Measurements from ENCODE around the gene AGO1.
"Not testable (repeated sequence)": the region's sequence is repeated elsewhere in the genome, so short reads cannot be mapped to it uniquely, and the experiment has no call there.

Gene AGO1

DNA sequence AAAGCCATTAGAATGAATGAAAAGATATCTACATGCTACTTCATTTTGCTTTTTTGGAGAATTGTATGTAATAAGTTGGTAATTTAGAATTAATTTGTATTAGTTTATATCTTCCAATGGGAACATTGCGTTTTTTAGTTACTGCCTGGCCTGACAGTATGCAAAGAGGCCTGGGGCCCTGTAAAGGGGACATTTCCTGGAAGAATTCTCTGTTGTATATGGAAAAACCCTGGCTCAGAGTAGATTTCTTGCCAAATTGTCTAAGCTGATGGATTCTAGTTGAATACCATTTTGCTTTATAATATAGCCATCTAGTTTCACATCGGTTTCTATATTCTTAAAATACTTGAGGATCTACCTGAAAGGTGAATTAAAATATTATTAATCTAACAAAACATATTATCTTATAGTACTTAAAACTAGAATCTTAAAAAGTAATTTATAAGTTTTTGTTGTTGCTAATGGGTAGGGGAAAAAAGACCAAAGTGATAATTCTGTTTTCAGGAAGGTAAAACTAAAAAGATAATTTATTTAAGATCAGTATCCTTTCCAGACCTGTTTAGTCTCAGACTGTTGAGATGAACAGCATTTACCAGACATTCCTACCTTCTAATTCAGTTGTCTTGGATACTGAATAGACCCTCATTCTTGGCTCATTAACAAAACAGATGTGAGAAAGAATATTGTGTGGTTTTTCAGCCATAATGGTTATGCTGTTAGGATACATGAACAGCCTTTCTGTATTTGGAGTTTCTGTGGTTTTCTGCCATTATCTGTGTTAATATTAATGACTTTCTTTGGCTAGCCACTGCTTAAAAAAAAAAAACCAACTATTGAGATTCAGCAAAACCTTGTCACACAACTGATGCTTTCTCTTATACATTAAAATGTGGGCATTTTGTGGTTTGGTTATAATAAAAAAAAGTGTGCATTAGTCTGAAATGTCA is 52.7 kb downstream of the AGO1 start:
- H3K4me3 ChIP-seq (ENCODE audit: low read depth, low read length) = no peak overlapping the region

DNA sequence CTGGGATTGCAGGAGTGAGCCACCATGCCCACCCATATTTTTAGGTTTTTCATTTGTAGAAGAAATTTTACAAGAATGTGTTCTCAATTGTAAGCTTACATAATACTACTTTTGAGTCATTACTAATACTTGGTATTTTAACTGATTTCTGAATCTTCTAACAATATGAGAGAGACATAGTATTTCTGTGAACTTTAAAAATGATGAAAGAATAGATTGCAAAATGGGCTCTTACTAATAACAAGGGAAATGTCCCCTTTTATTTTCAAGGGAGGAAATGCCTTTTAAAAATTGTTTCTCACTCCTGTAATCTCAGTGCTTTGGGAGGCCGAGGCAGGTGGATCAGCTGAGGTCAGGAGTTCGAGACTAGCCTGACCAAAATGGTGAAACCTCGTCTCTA is 53.8 kb downstream of the AGO1 start:
- Histone ChIP-seq H3K36me3 (ENCODE audit: control insufficient read depth, insufficient read depth, low read length) (no peaks in the 10 kb centered on the region), H3K27ac (ENCODE audit: low read depth, low read length) (no peak overlapping the region), H3K4me3 (ENCODE audit: low read depth, low read length) (no peak overlapping the region), H3K4me1 (ENCODE audit: control insufficient read depth, insufficient read depth, low read length) (peaks cover 19% of the 10 kb centered on the region), H3K9me3 (ENCODE audit: control insufficient read depth, insufficient read depth, low read length) (no peaks in the 10 kb centered on the region), H3K9ac (ENCODE audit: low read depth, low read length) (no peak overlapping the region), H3K27me3 (ENCODE audit: control insufficient read depth, insufficient read depth, low read length) (no peaks in the 10 kb centered on the region)

More for the DNA sequence above, 52.7 kb downstream of the AGO1 start:
- Histone ChIP-seq H3K27me3 (ENCODE audit: control insufficient read depth, insufficient read depth, low read length) (no peaks in the 10 kb centered on the region), H3K36me3 (ENCODE audit: control insufficient read depth, insufficient read depth, low read length) (no peaks in the 10 kb centered on the region), H3K9me3 (ENCODE audit: control insufficient read depth, insufficient read depth, low read length) (no peaks in the 10 kb centered on the region), H3K9ac (ENCODE audit: low read depth, low read length) (no peak overlapping the region), H3K4me1 (ENCODE audit: control insufficient read depth, insufficient read depth, low read length) (peaks cover 19% of the 10 kb centered on the region), H3K27ac (ENCODE audit: low read depth, low read length) (no peak overlapping the region)

DNA sequence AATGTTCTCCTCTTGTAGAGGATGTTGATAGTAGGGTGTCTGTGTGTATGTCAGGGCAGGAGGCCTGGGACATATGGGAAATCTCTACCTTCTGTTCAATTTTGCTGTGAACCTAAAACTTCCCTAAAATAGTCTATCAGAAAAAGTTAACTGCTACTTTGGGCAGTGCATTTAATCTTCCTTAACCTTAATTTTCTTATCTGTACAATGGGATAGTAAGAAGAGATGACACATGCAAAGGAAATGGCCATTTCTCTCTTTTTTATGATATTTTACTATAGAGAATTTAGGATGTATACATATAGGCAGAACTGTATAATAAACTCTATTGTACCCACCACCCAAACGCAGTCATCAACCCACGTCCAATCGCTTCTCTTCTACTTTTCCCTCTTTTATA is 56.5 kb downstream of the AGO1 start:
- Histone ChIP-seq H3K9ac (ENCODE audit: low read depth, low read length) (no peak overlapping the region), H3K36me3 (ENCODE audit: control insufficient read depth, insufficient read depth, low read length) (no peaks in the 10 kb centered on the region), H3K4me1 (ENCODE audit: control insufficient read depth, insufficient read depth, low read length) (peaks cover 9% of the 10 kb centered on the region), H3K4me3 (ENCODE audit: low read depth, low read length) (no peak overlapping the region), H3K9me3 (ENCODE audit: control insufficient read depth, insufficient read depth, low read length) (no peaks in the 10 kb centered on the region), H3K27ac (ENCODE audit: low read depth, low read length) (no peak overlapping the region), H3K27me3 (ENCODE audit: control insufficient read depth, insufficient read depth, low read length) (no peaks in the 10 kb centered on the region)

DNA sequence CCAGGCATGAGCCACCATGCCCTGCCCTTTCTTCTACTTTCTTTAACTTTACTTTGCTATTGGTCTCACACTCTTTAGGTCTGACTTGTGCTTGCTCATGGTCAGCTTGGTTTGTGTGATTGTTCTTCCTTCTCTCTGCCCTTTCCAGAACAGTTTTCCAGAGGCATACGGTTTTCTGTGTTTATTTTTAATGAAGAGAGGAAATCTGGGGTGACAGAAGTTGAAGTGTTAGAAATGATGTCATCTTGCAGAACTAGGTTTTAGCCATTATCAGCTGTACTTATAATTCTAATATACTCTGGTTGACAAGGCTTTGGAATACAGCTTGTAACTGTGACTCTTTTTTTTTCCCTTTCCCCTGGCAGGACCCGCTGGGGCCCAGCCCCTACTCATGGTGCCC is 62.3 kb downstream of the AGO1 start:
- no peak overlapping the region for H3K27ac ChIP-seq (ENCODE audit: low read depth, low read length)
- H3K4me3 ChIP-seq (ENCODE audit: low read depth, low read length) = no peak overlapping the region
- no peaks in the 10 kb centered on the region for H3K9me3 ChIP-seq (ENCODE audit: control insufficient read depth, insufficient read depth, low read length)
- no peak overlapping the region for H3K9ac ChIP-seq (ENCODE audit: low read depth, low read length)
- no peaks in the 10 kb centered on the region for H3K27me3 ChIP-seq (ENCODE audit: control insufficient read depth, insufficient read depth, low read length)
- H3K4me1 ChIP-seq (ENCODE audit: control insufficient read depth, insufficient read depth, low read length) = peaks cover 9% of the 10 kb centered on the region; the same call in 1 of the 2 replicates
- no peaks in the 10 kb centered on the region; the same call in none of the 2 replicates for H3K36me3 ChIP-seq (ENCODE audit: control insufficient read depth, insufficient read depth, low read length)

DNA sequence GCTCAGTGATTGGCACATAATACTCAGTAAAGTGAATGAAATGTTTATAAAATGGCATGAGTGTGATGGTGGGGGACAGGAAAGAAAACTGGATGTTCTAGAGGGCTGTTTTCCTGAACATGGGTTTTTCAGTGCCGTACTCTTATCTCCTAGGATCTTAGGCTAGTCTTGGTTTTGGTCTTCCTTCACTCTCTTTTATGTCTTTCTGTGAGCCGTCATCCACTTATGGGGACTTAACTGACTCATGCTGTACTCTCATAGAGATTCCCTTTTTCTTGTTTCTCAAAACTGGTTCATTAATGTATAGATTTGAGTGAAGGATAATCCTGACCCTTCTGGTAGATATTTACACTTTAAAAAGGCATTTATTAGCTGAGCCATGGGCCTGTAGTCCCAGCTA is 64.5 kb downstream of the AGO1 start:
- Histone ChIP-seq H3K36me3 (ENCODE audit: control insufficient read depth, insufficient read depth, low read length) (no peaks in the 10 kb centered on the region; the same call in none of the 2 replicates), H3K4me3 (ENCODE audit: low read depth, low read length) (no peak overlapping the region), H3K9me3 (ENCODE audit: control insufficient read depth, insufficient read depth, low read length) (no peaks in the 10 kb centered on the region), H3K27me3 (ENCODE audit: control insufficient read depth, insufficient read depth, low read length) (no peaks in the 10 kb centered on the region), H3K9ac (ENCODE audit: low read depth, low read length) (no peak overlapping the region), H3K4me1 (ENCODE audit: control insufficient read depth, insufficient read depth, low read length) (peaks cover 9% of the 10 kb centered on the region; the same call in 1 of the 2 replicates), H3K27ac (ENCODE audit: low read depth, low read length) (no peak overlapping the region)

DNA sequence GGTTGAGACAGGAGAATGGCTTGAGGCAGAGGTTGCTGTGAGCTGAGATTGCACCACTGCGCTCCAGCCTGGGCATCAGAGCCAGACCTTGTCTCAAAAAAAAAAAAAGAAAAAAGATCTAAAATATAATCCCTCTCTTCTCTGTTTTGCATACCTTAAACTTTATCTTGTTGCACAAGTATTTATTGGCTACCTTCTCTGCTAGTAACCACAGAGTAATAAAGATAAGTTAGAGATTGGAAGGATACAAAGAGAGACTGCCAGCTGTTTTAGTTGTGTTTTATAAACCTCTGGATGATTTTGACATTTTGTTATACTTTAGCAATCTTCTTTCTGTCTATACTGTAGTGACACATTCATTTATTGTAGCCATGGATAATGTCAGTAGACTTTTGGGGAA is 75.5 kb downstream of the AGO1 start:
- no peaks in the 10 kb centered on the region for H3K36me3 ChIP-seq (ENCODE audit: control insufficient read depth, insufficient read depth, low read length)
- no peak overlapping the region for H3K27ac ChIP-seq (ENCODE audit: low read depth, low read length)
- H3K9ac ChIP-seq (ENCODE audit: low read depth, low read length) = no peak overlapping the region
- no peaks in the 10 kb centered on the region for H3K4me1 ChIP-seq (ENCODE audit: control insufficient read depth, insufficient read depth, low read length)
- H3K9me3 ChIP-seq (ENCODE audit: control insufficient read depth, insufficient read depth, low read length) = no peaks in the 10 kb centered on the region
- no peaks in the 10 kb centered on the region for H3K27me3 ChIP-seq (ENCODE audit: control insufficient read depth, insufficient read depth, low read length)
- no peak overlapping the region for H3K4me3 ChIP-seq (ENCODE audit: low read depth, low read length)

DNA sequence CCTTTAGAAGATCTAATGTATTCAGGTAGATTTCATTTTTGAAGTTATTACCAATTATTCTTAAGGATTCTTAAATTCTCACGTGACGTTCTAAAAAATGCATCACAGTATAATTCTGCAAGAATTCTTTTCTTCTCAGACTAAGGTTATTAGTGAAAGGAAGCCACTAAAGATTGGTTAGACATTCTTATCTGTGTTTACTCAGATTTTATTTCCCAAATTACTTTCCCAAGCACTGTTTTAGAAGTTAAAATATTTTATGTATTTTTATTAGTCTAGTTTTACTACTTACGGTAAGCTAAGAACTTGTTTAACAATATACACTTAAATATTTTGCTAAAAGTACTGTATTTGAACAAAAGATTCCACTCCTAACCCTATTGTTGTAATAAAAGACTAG is 76.3 kb downstream of the AGO1 start:
- H3K4me3 ChIP-seq (ENCODE audit: low read depth, low read length) = no peak overlapping the region
- no peaks in the 10 kb centered on the region for H3K36me3 ChIP-seq (ENCODE audit: control insufficient read depth, insufficient read depth, low read length)
- no peak overlapping the region for H3K9ac ChIP-seq (ENCODE audit: low read depth, low read length)
- H3K27me3 ChIP-seq (ENCODE audit: control insufficient read depth, insufficient read depth, low read length) = no peaks in the 10 kb centered on the region
- no peaks in the 10 kb centered on the region for H3K4me1 ChIP-seq (ENCODE audit: control insufficient read depth, insufficient read depth, low read length)
- H3K27ac ChIP-seq (ENCODE audit: low read depth, low read length) = no peak overlapping the region
- no peaks in the 10 kb centered on the region for H3K9me3 ChIP-seq (ENCODE audit: control insufficient read depth, insufficient read depth, low read length)

DNA sequence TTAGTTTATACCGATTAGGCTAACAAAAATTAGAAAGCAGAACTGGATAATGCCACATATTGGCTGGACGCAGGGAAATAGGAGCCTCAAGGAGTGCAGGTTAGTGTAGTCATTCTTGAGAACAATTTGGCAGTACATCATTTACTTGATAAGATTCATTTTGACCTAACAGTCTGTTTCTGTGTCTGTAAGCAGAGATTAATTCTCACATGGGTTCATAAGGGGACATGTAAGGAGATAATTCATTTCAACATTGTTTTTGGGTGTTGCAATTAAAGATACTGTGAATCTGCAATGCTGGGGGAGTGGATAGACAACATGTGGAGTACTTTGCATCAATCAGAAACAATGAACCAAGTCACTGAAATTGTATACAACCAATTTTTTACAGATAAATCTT is 79.9 kb downstream of the AGO1 start:
- Histone ChIP-seq H3K4me3 (ENCODE audit: low read depth, low read length) (no peak overlapping the region), H3K4me1 (ENCODE audit: control insufficient read depth, insufficient read depth, low read length) (no peaks in the 10 kb centered on the region), H3K36me3 (ENCODE audit: control insufficient read depth, insufficient read depth, low read length) (peaks cover 6% of the 10 kb centered on the region; the same call in 1 of the 2 replicates), H3K9me3 (ENCODE audit: control insufficient read depth, insufficient read depth, low read length) (no peaks in the 10 kb centered on the region), H3K27me3 (ENCODE audit: control insufficient read depth, insufficient read depth, low read length) (no peaks in the 10 kb centered on the region), H3K27ac (ENCODE audit: low read depth, low read length) (no peak overlapping the region), H3K9ac (ENCODE audit: low read depth, low read length) (no peak overlapping the region)

DNA sequence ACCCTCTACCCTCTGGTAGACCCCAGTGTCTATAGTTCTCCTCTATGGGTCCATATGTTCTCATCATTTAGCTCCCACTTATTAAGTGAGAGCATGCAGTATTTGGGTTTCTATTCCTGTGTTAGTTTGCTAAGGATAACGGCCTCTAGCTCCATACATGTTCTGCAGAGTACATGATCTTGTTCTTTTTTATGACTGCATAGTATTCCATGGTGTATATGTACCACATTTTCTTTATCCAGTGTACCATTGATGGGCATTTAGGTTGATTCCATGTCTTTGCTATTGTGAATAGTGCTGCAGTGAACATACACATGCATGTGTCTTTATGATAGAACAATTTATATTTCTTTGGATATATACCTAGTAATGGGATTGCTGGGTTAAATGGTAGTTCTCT is 81.3 kb downstream of the AGO1 start:
- not testable (repeated sequence) for H3K9me3 ChIP-seq (ENCODE audit: control insufficient read depth, insufficient read depth, low read length); H3K4me1 ChIP-seq (ENCODE audit: control insufficient read depth, insufficient read depth, low read length); H3K4me3 ChIP-seq (ENCODE audit: low read depth, low read length); H3K27ac ChIP-seq (ENCODE audit: low read depth, low read length); H3K9ac ChIP-seq (ENCODE audit: low read depth, low read length); H3K27me3 ChIP-seq (ENCODE audit: control insufficient read depth, insufficient read depth, low read length)
- peaks cover 13% of the 10 kb centered on the region; the same call in 1 of the 2 replicates for H3K36me3 ChIP-seq (ENCODE audit: control insufficient read depth, insufficient read depth, low read length)

DNA sequence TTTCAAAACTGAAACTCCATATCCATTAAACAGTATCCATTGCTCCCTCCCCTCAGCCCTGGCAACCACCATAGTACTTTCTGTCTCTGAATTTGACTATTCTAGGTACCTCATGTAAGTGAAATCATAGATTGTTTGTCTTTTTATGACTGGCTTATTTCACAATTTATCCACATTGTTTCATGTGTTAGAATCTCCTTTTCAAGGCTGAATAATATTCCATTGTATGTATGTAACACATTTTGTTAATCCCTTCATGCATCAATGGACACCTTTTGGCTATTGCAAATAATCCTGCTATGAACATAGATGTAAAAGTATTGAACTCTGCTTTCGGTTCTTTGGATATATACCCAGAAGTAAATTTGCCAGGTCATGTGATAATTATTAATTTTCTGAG is 85.4 kb downstream of the AGO1 start:
- no peak overlapping the region for H3K27ac ChIP-seq (ENCODE audit: low read depth, low read length)
- no peaks in the 10 kb centered on the region for H3K4me1 ChIP-seq (ENCODE audit: control insufficient read depth, insufficient read depth, low read length)
- H3K9me3 ChIP-seq (ENCODE audit: control insufficient read depth, insufficient read depth, low read length) = no peaks in the 10 kb centered on the region
- peaks cover 28% of the 10 kb centered on the region for H3K36me3 ChIP-seq (ENCODE audit: control insufficient read depth, insufficient read depth, low read length)
- H3K27me3 ChIP-seq (ENCODE audit: control insufficient read depth, insufficient read depth, low read length) = no peaks in the 10 kb centered on the region
- no peak overlapping the region for H3K9ac ChIP-seq (ENCODE audit: low read depth, low read length)
- H3K4me3 ChIP-seq (ENCODE audit: low read depth, low read length) = no peak overlapping the region

DNA sequence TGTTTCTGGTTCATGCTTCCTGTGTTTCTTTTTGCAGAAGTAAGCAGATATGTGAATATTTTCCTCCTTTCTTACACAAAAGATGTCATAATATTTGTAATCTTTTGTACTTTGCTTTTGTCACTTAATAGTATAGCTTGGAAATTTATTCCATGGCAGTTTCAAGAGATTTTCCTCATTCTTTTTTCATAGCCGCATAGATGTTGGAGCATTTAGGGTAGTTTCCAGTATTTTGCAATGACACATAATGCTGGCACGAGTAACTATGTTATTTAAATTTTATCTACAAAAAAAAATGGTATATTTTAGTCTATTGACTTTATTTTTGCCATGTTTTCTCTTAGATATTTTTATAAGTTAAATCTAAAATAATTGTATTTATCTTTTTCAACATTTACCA is 88.6 kb downstream of the AGO1 start:
- H3K27ac ChIP-seq (ENCODE audit: low read depth, low read length) = no peak overlapping the region
- no peak overlapping the region for H3K4me3 ChIP-seq (ENCODE audit: low read depth, low read length)
- no peaks in the 10 kb centered on the region for H3K27me3 ChIP-seq (ENCODE audit: control insufficient read depth, insufficient read depth, low read length)
- no peaks in the 10 kb centered on the region for H3K4me1 ChIP-seq (ENCODE audit: control insufficient read depth, insufficient read depth, low read length)
- H3K9ac ChIP-seq (ENCODE audit: low read depth, low read length) = no peak overlapping the region
- no peaks in the 10 kb centered on the region for H3K9me3 ChIP-seq (ENCODE audit: control insufficient read depth, insufficient read depth, low read length)
- H3K36me3 ChIP-seq (ENCODE audit: control insufficient read depth, insufficient read depth, low read length) = peaks cover 46% of the 10 kb centered on the region

All from HUES48 (cell line).